Esophagus squamous epithelium (tissue), 4 donors: Measurements from ENCODE around the gene CCBE1.

Experiments
- POLR2A ChIP-seq, 4 donors: fragments of 450-650 bp; IDR thresholded peaks; one replicate each; pipeline ENCODE4 v1.6.1; 2017; ENCODE audit warnings: antibody characterized with exemption in 4 of 4, mild to moderate bottlenecking in 4 of 4, moderate library complexity in 3 of 4
- TF ChIP-seq, protein P1 (sequence below), 6 experiments: fragments of 450-650 bp in 4 of 6; fragments of 200-600 bp in 2 of 6; sonication (generic) in 2 of 6; IDR thresholded peaks; one replicate each; pipeline ENCODE4 v1.5.1; 2016 to 2019; ENCODE audit warnings: antibody characterized with exemption in 6 of 6, mild to moderate bottlenecking in 4 of 6, moderate library complexity in 4 of 6

DNA sequence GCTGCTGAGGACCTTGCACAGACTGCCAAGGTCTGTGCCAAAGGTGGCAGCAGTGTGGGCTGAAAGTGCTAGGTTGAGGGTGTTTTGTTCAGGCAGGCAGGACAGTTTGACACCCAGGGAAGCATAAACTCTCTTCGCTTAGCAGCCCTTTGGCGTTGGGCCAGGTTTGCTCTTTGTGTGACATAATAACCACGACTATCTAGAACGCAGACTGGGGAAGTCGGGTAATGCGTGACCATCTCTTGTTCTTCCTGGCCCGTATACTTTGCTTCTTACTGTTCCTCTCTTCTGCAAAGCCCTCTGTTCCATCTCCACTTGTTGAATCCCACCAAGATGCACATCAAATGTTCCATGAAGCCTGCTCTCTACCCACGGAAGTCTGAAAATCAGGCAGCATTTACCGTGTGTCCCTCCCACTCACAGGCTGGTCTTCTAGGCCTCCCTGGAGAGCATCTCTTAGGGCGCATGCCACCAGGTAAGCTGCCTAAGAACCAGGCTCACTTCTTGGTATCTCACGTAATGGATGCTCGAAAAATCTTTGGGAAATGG, 241.4 kb downstream of the CCBE1 start:
- TF ChIP-seq, protein P1, sequence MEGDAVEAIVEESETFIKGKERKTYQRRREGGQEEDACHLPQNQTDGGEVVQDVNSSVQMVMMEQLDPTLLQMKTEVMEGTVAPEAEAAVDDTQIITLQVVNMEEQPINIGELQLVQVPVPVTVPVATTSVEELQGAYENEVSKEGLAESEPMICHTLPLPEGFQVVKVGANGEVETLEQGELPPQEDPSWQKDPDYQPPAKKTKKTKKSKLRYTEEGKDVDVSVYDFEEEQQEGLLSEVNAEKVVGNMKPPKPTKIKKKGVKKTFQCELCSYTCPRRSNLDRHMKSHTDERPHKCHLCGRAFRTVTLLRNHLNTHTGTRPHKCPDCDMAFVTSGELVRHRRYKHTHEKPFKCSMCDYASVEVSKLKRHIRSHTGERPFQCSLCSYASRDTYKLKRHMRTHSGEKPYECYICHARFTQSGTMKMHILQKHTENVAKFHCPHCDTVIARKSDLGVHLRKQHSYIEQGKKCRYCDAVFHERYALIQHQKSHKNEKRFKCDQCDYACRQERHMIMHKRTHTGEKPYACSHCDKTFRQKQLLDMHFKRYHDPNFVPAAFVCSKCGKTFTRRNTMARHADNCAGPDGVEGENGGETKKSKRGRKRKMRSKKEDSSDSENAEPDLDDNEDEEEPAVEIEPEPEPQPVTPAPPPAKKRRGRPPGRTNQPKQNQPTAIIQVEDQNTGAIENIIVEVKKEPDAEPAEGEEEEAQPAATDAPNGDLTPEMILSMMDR (IDR thresholded peaks at IDR 0.05): no peak
- no peak for TF ChIP-seq POLR2A (IDR thresholded peaks at IDR 0.05)
